Duodenal mucosa (tissue), 2 donors: ENCODE measurements around the gene C11orf86.

Source experiments
- H3K27ac ChIP-seq: one replicate; pipeline ENCODE4 v1.7.0; 2013; ENCODE audit warnings: low read depth, low read length
- H3K27me3 ChIP-seq, 2 donors: one replicate each; pipeline ENCODE4 v1.7.0; 2013; ENCODE audit warnings: low read length in 2 of 2, control low read depth in 1 of 2; ENCODE audit not compliant: insufficient read depth in 2 of 2, control insufficient read depth in 1 of 2
- H3K36me3 ChIP-seq, 2 donors: one replicate each; pipeline ENCODE4 v1.7.0; 2013; ENCODE audit warnings: low read length in 2 of 2, control low read depth in 1 of 2; ENCODE audit not compliant: insufficient read depth in 2 of 2, control insufficient read depth in 1 of 2
- H3K4me1 ChIP-seq, 2 donors: one replicate each; pipeline ENCODE4 v1.7.0; 2013; ENCODE audit warnings: low read length in 2 of 2, control low read depth in 1 of 2; ENCODE audit not compliant: insufficient read depth in 2 of 2, control insufficient read depth in 1 of 2
- H3K4me3 ChIP-seq, 2 donors: one replicate each; pipeline ENCODE4 v1.7.0; 2013; ENCODE audit warnings: low read length in 2 of 2, low read depth in 1 of 2
- H3K9ac ChIP-seq, 2 donors: one replicate each; pipeline ENCODE4 v1.7.0; 2013; ENCODE audit warnings: low read length in 2 of 2, low read depth in 1 of 2
- H3K9me3 ChIP-seq, 2 donors: one replicate each; pipeline ENCODE4 v1.7.0; 2013; ENCODE audit warnings: low read length in 2 of 2, control low read depth in 1 of 2; ENCODE audit not compliant: control insufficient read depth in 1 of 2

The C11orf86 gene

GRCh38 chr11:66966351-66966750, 8.8 kb upstream of the C11orf86 start:
- Histone ChIP-seq H3K27me3 (no peaks in the 10 kb centered on the region), H3K9ac (no peak overlapping the region), H3K9me3 (peaks cover 0 to 5% of the 10 kb centered on the region in 2 donors), H3K4me3 (no peak overlapping the region), H3K4me1 (peaks cover 22 to 36% of the 10 kb centered on the region in 2 donors), H3K27ac (no peak overlapping the region), H3K36me3 (no peaks in the 10 kb centered on the region)

GRCh38 chr11:66967670-66968425, 7.3 kb upstream of the C11orf86 start:
- H3K36me3 ChIP-seq: no peaks in the 10 kb centered on the region
- H3K4me1 ChIP-seq: peaks cover 25 to 37% of the 10 kb centered on the region in 2 donors
- H3K27me3 ChIP-seq: no peaks in the 10 kb centered on the region
- H3K9ac ChIP-seq: no peak overlapping the region
- H3K9me3 ChIP-seq: peaks cover 0 to 5% of the 10 kb centered on the region in 2 donors
- H3K27ac ChIP-seq: no peak overlapping the region
- H3K4me3 ChIP-seq: no peak overlapping the region

- H3K27me3 ChIP-seq: no peaks in the 10 kb centered on the region
- peaks cover 0 to 5% of the 10 kb centered on the region in 2 donors for H3K9me3 ChIP-seq
- peaks cover 25 to 37% of the 10 kb centered on the region in 2 donors for H3K4me1 ChIP-seq
- H3K36me3 ChIP-seq: no peaks in the 10 kb centered on the region
- H3K9ac ChIP-seq: no peak overlapping the region
- peak overlapping the region; percentile 10 for H3K27ac ChIP-seq
- H3K4me3 ChIP-seq: no peak overlapping the region
These were observed 5.4 kb upstream of the C11orf86 start for GRCh38 chr11:66969584-66970225.

GRCh38 chr11:66970371-66970806, 4.7 kb upstream of the C11orf86 start:
- Histone ChIP-seq H3K9ac (no peak overlapping the region), H3K4me3 (no peak overlapping the region), H3K9me3 (peaks cover 0 to 5% of the 10 kb centered on the region in 2 donors)

GRCh38 chr11:66970807-66971442, 4.2 kb upstream of the C11orf86 start:
- peaks cover 0 to 5% of the 10 kb centered on the region in 2 donors for H3K9me3 ChIP-seq
- H3K9ac ChIP-seq: peak overlapping the region; percentile 16 to 45
- H3K36me3 ChIP-seq: no peaks in the 10 kb centered on the region
- peak overlapping the region; percentile 76 for H3K27ac ChIP-seq
- no peaks in the 10 kb centered on the region for H3K27me3 ChIP-seq
- no peak overlapping the region for H3K4me3 ChIP-seq
- peaks cover 24 to 35% of the 10 kb centered on the region in 2 donors for H3K4me1 ChIP-seq

More at GRCh38 chr11:66970371-66970806, 4.7 kb upstream of the C11orf86 start:
- Histone ChIP-seq H3K27me3 (no peaks in the 10 kb centered on the region), H3K27ac (peak overlapping the region; percentile 10), H3K36me3 (no peaks in the 10 kb centered on the region), H3K4me1 (peaks cover 25 to 37% of the 10 kb centered on the region in 2 donors)

GRCh38 chr11:66971488-66971887, 3.6 kb upstream of the C11orf86 start:
- H3K27ac ChIP-seq: peak overlapping the region; percentile 76
- H3K9me3 ChIP-seq: peaks cover 0 to 5% of the 10 kb centered on the region in 2 donors
- H3K4me3 ChIP-seq: no peak overlapping the region
- no peaks in the 10 kb centered on the region for H3K36me3 ChIP-seq
- H3K27me3 ChIP-seq: no peaks in the 10 kb centered on the region
- H3K4me1 ChIP-seq: peaks cover 19 to 30% of the 10 kb centered on the region in 2 donors
- peak overlapping the region in 1 of 2 donors; percentile 45 for H3K9ac ChIP-seq

- no peak overlapping the region for H3K27ac ChIP-seq
- H3K27me3 ChIP-seq: no peaks in the 10 kb centered on the region
- no peak overlapping the region for H3K9ac ChIP-seq
- peaks cover 0 to 5% of the 10 kb centered on the region in 2 donors for H3K9me3 ChIP-seq
- H3K36me3 ChIP-seq: no peaks in the 10 kb centered on the region
- no peak overlapping the region for H3K4me3 ChIP-seq
- H3K4me1 ChIP-seq: peaks cover 12 to 20% of the 10 kb centered on the region in 2 donors
These were observed 1.0 kb upstream of the C11orf86 start for GRCh38 chr11:66973956-66974580.

GRCh38 chr11:66975405-66976027, 412 bp downstream of the C11orf86 start:
- no peaks in the 10 kb centered on the region for H3K27me3 ChIP-seq
- H3K9me3 ChIP-seq: peaks cover under 1 to 5% of the 10 kb centered on the region in 2 donors
- H3K36me3 ChIP-seq: no peaks in the 10 kb centered on the region
- peak overlapping the region; percentile 56 to 63 for H3K4me3 ChIP-seq
- H3K4me1 ChIP-seq: peaks cover 7 to 9% of the 10 kb centered on the region in 2 donors
- H3K9ac ChIP-seq: peak overlapping the region; percentile 65 to 70
- H3K27ac ChIP-seq: peak overlapping the region; percentile 63

GRCh38 chr11:66976028-66976467, 944 bp downstream of the C11orf86 start:
- Histone ChIP-seq H3K4me3 (peak overlapping the region; percentile 56 to 63), H3K36me3 (no peaks in the 10 kb centered on the region), H3K9me3 (peaks cover 0 to 5% of the 10 kb centered on the region in 2 donors), H3K9ac (peak overlapping the region; percentile 65 to 70), H3K27me3 (no peaks in the 10 kb centered on the region), H3K27ac (no peak overlapping the region), H3K4me1 (peaks cover 4 to 6% of the 10 kb centered on the region in 2 donors)
